CD4-positive, alpha-beta T cell treated with Interleukin-15 for 1 hour (primary cell): ENCODE measurements around the gene PTBP1.

Source experiments
- DNase-seq: peaks from one replicate; pipeline ENCODE4 v3.0.0-alpha.2; 2020

PTBP1 gene

GRCh38 chr19:772730-773436, 24.4 kb upstream of the PTBP1 start:
- no peak for DNase-seq

DNA sequence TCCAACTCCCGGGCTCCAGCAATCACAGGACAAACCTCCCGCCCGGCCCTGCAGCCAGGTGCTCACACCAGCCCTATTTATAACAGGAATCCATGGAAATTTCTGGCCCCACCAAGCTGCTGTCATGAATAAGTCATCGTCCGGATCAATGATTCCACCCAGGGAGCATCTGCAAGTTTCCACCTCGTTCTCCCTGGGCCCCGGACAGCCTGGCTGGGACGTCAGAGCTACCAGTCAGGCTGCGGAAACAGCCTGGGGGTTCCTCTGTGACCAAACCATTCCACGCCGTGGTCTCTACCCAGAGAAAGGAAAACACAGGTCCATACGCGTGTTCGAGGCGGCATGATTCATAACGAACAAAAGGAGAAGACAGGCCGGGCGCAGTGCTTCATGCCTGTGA, 20.7 kb upstream of the PTBP1 start:
- DNase-seq, result no peak

GRCh38 chr19:778910-779653, 18.2 kb upstream of the PTBP1 start:
- DNase-seq, result no peak

GRCh38 chr19:780935-781334, 16.3 kb upstream of the PTBP1 start:
- no peak for DNase-seq

- no peak for DNase-seq
Measured at GRCh38 chr19:781800-782184, 15.5 kb upstream of the PTBP1 start.

- no peak for DNase-seq
Measured at GRCh38 chr19:782185-782877, 14.9 kb upstream of the PTBP1 start.

DNA sequence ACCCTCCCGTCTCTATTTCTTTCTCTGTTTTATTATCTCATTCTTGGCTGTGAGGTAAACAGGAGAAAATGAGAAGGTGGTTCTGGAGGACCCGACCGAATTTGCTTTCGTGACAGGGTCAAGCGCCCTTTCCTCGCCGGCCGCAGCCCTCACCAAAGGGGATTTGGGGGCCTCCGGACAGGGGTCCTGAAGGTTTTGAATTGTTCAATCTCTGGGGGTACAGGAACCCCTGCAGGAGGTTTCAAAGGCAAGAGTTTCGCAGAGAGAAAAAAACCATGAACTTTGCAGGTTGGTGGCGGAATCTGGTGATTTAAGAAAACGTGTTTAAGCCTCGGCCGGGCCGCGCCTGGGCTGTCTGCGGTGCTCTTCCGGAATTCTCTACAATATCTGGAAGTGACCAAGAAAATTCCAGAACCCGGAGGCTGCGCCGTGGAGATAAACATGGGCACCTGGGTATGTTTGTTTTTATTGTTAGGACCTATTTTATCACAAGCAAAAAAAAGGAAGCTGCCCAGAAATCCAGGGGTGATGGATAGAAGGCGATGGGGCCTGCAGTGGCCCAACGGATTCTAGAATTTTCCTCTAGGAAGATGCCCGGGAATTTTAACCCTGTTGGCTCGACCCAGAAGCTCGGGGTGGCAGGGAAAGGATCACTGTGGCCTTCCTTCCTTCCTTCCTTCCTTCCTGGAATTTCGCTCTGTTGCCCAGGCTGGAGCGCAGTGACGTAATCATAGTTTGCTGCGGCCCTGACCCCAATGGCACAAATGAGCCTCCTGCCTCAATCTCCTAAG, 14.2 kb upstream of the PTBP1 start:
- DNase-seq, result no peak

GRCh38 chr19:784541-784940, 12.7 kb upstream of the PTBP1 start:
- DNase-seq, result no peak

GRCh38 chr19:787536-787935, 9.7 kb upstream of the PTBP1 start:
- no peak for DNase-seq

DNA sequence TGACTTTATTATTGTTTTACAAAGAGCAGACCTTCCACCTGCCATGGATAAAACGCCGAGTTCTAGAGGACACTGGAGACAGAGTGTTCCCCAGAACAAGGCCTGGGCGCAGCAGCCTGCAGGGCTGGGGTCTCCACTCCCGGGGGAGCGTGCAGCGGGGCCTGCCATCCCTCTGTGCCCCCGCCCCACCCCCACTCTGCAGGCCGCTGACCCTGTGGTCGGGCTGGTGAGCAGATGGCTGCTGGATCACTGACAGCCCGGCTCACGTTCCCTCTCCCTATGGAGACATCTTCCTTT, 8.6 kb upstream of the PTBP1 start:
- DNase-seq, result no peak

- DNase-seq, result peak; percentile 34
Measured at GRCh38 chr19:788983-789700, 8.1 kb upstream of the PTBP1 start.

DNA sequence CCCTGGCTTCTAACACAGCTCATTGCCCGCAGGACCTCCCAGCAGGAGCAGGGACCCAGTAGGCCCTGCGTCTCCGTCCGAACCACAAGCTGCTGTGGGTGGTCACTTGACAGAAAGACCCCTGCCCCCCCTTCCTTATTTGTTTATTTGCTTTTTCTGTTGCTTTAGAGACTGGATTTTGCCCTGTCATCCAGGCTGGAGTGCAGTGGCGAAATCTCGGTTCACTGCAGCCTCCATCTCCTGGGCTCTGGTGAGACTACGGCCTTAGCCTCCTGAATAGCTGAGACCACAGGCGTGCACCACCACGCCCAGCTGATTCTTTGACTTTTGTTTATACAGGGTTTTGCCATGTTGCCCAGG, 7.6 kb upstream of the PTBP1 start:
- no peak for DNase-seq

DNA sequence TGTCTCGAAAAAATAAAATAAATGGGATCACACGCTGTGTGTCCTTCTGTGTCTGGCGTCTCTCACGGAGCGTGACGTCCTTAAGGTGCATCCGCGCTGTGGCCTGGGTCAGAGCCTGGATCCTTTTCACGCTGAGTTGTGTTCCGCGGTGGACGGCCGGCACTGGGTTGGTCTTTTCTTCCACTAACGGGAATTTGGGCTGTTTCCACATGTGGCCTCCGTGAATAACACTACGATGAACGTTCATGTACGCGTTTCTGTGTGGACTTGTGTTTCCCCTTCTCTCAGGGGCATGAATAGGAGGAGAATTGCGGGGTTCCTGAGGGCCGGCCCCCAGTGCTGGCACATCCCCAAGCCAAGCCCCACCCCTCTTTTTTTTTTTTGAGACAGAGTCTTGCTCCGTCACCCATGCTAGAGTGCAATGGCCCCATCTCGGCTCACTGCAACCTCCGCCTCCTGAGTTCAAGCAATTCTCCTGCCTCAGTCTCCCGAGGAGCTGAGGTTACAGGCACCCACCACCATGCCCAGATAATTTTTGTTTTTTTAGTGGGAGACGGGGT, 6.2 kb upstream of the PTBP1 start:
- no peak for DNase-seq

DNA sequence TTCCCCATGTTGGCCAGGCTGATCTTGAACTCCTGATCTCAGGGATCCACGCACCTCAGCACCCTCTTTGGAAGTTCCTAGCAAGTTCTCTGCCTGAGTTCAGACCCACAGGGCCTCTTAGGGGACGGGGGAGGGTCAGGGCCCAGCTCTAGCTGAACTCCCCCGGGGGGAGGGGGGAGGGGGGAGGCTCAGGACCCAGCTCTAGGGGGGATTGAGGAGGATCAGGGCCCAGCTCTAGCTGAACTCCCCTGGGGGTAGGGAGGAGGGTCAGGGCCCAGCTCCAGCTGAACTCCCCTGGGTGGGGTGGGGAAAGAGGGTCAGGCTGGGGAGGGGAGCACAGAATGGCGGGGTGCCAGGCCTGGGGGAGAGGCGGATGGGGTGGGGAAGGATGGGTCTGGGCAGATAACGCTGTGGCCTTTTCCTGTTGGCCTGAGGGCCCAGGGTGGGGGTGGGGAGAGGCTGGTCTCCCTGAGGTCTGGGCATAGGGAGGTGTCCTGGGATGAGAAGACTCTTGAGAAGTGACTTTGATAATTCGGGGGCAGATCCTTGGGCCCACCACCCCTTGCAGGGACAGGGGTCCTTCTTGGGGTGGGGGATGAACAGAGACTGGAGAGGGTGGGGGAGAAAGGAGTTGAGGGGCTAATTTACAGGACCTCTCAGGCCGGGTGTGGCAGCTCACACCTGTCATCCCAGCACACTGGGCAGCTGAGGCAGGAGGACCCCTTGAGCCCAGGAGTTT, 5.5 kb upstream of the PTBP1 start:
- DNase-seq, result no peak

GRCh38 chr19:792306-792885, 4.9 kb upstream of the PTBP1 start:
- DNase-seq, result no peak

DNA sequence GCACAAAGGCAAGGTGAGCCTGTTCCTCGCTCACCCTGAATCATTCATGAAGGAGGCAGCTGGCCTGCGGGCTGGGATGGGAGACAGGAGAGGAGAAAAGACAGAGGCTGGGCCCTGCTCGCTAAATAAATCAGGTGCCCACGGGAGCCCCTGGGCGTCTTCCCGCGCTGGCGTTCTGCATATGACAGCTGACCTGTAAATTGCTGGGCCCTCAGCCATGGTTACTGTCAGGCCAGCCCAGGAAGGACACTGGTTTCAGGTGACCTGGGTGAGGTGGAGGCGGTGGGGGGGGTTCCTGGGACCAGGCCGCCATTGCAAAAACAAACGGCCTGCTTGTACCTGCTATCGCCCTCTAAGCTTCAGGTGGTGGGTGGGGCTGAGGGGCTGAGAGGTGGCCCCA, 3.4 kb upstream of the PTBP1 start:
- no peak for DNase-seq

GRCh38 chr19:795073-795611, 2.1 kb upstream of the PTBP1 start:
- no peak for DNase-seq

- DNase-seq, result no peak
Measured at GRCh38 chr19:795691-796581, 1.3 kb upstream of the PTBP1 start.

GRCh38 chr19:797528-798414, 519 bp downstream of the PTBP1 start:
- DNase-seq, result peak; percentile 89
